Activated T-cell treated with anti-CD3 and anti-CD28 coated beads, Interleukin-2, amount 50 U/mL, for 1 hour (primary cell): ENCODE results near the gene COLEC12.

ENCODE experiments used
- DNase-seq: peaks from one replicate; pipeline ENCODE4 v3.0.0-alpha.2; 2020

The COLEC12 gene

GRCh38 chr18:267688-268552, 232.6 kb downstream of the COLEC12 start, which contains the start of gene THOC1:
Gene THOC1 (minus strand): TSS chr18:268047. CDS start chr18:268019, 28 bp downstream.
- peak; percentile 95 for DNase-seq

GRCh38 chr18:267380-267687, 233.2 kb downstream of the COLEC12 start:
- no peak for DNase-seq
